ENCODE measurements around the gene SLC7A5. TPM values are rescaled to one million over a fixed set of nuclear protein-coding genes. Genes with fewer than 3 reads are reported as not detected.
"Not testable (repeated sequence)": the region's sequence is repeated elsewhere in the genome, so short reads cannot be mapped to it uniquely, and the experiment has no call there.

Gene SLC7A5
- total and polyA plus RNA-seq, 2 donors (not counting 3 experiments of a cell fraction or from before 2014, with no cell fraction given), result 14.1 to 29.2 TPM

DNA sequence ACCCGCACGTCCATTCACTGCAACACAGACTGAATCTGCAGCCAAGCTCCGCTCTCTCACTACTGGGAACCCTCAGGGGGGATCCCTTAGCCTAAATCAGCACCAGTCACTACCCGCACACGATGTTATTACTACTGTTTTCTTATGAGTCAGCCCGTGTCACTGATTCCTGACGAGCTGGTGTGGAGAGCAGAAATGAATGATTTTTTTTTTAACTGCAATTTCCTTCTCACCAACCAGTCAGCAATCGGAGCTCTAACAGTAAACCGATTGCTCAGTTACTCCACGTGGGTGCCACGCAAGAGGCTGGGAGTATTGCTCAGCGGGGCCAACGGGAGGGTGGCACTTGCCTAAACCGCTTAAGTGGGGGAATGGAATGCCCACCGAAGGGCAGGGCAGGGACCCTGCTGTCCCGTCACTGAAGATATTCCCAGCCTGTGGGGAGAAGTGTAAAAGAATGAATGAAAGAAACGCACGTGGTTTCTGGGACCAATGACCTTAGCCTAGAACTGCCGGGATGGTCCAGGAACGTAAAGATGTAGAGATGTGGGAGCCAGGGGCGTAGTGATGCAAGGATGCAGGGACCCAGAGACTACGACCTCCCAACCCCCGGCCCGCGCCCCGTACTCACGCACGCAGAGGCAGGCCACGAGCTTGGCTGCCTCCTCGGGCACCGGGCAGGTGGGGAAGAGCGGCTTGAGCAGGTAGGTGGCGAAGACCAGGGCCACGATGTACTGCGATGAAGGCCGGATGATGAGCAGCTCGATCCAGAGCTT is 865 bp downstream of the SLC7A5 start:
- ChIA-PET POLR2A (interaction anchor here (0.7 to 2.4 kb wide), 6 partner anchors 19 to 103 kb away, joined by 3 to 26 read pairs (median 5); partner anchors contain the start of gene KLHDC4), CTCF (interaction anchor here (0.8 to 9.6 kb wide), 4 partner anchors 19 to 101 kb away, joined by 7 to 470 read pairs (median 83); partner anchors contain the start of gene KLHDC4)
- peak; percentile 86 for DNase-seq (ENCODE audit: low read depth, low spot score)
- Histone ChIP-seq H3K27ac (ENCODE audit: insufficient read depth, low read depth, low read length) (peak overlapping the region; percentile 50), H3K79me2 (ENCODE audit: control insufficient read depth, insufficient read depth, low read length) (peaks cover 52% of the 10 kb centered on the region), H3K4me3 (replicated peaks in 1 of 3; ENCODE audit: insufficient read depth in 1 of 3, low read depth in 1 of 3, low read length in 3 of 3) (peak overlapping the region; percentile 36 to 84 (median 59)), H3K4me2 (ENCODE audit: insufficient read depth, low read length) (peak overlapping the region; percentile 66)
- H3K9ac ChIP-seq (replicated peaks; ENCODE audit: extremely low read depth, insufficient read depth, low read length); dilution Hi-C loops (cut with MboI; ENCODE audit: extremely low pct_ligation_motif_present, low sequenced_read_pairs); H3K36me3 ChIP-seq (ENCODE audit: control insufficient read depth in 2 of 2, extremely low read depth in 1 of 2, insufficient read depth in 2 of 2, low read length in 2 of 2); intact Hi-C loops (cut with micrococcal nuclease); H3K27me3 ChIP-seq (ENCODE audit: control insufficient read depth in 2 of 2, insufficient read depth in 2 of 2, low read length in 2 of 2); H3K9me1 ChIP-seq (replicated peaks; ENCODE audit: control insufficient read depth, extremely low read depth, insufficient read depth, low read length); H3K4me1 ChIP-seq (ENCODE audit: control insufficient read depth, extremely low read depth, insufficient read depth, low read length); H4K20me1 ChIP-seq (replicated peaks; ENCODE audit: control insufficient read depth, extremely low read depth, insufficient read depth, low read length); H3K9me3 ChIP-seq (replicated peaks; ENCODE audit: control insufficient read depth, insufficient read depth, low read length); H2AFZ ChIP-seq (ENCODE audit: low read depth, low read length): not testable (repeated sequence)
- TF ChIP-seq, protein P1, sequence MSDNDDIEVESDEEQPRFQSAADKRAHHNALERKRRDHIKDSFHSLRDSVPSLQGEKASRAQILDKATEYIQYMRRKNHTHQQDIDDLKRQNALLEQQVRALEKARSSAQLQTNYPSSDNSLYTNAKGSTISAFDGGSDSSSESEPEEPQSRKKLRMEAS (IDR thresholded peaks at IDR 0.05; ENCODE audit: insufficient read depth, insufficient read length), result peak; percentile 81
- peak; percentile 37 for TF ChIP-seq FOS (IDR thresholded peaks at IDR 0.05; ENCODE audit: borderline replicate concordance, insufficient read depth, low read length)
- BruUV-seq (replicated peaks), result TSS peak; percentile 89
- peak; percentile 85 for FAIRE-seq

DNA sequence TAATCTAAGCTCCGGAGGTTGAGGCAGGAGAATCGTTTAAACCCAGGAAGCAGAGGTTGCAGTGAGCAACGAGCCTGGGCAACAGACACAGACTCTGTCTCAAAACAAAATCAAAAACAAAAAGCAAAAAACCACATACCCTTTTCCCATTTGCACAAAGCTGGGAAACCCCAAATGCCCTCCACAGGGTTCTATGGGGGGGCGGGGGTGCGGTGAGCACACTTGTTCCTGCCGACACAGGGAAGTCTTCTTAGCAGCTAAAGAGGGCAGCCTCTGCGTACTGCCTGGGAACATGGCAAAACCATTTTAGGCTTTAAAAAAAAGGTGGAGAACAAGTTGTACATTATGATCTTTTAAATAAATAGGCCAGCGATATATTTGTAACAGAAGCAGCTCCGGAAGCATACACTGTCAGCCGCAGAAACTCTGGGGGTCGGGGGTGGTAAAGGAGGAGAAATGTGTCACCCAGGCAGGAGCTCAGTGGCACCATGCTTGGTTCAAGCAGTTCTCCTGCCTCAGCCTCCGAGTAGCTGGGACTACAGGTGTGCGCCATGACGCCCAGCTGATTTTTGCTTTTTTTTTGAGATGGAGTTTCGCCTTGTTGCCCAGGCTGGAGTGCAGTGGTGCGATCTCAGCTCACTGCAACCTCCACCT is 3.3 kb downstream of the SLC7A5 start:
- H3K27ac ChIP-seq (ENCODE audit: insufficient read depth, low read depth, low read length); H3K27me3 ChIP-seq (ENCODE audit: control insufficient read depth in 2 of 2, insufficient read depth in 2 of 2, low read length in 2 of 2); intact Hi-C loops (cut with micrococcal nuclease); H3K9me3 ChIP-seq (replicated peaks; ENCODE audit: control insufficient read depth, insufficient read depth, low read length); dilution Hi-C loops (cut with MboI; ENCODE audit: extremely low pct_ligation_motif_present, low sequenced_read_pairs); H2AFZ ChIP-seq (ENCODE audit: low read depth, low read length); POLR2A ChIA-PET; H3K4me3 ChIP-seq (replicated peaks in 1 of 3; ENCODE audit: insufficient read depth in 1 of 3, low read depth in 1 of 3, low read length in 3 of 3); H3K4me1 ChIP-seq (ENCODE audit: control insufficient read depth, extremely low read depth, insufficient read depth, low read length); H4K20me1 ChIP-seq (replicated peaks; ENCODE audit: control insufficient read depth, extremely low read depth, insufficient read depth, low read length); DNase-seq (ENCODE audit: low read depth, low spot score); FAIRE-seq; BruUV-seq (replicated peaks); H3K4me2 ChIP-seq (ENCODE audit: insufficient read depth, low read length); H3K36me3 ChIP-seq (ENCODE audit: control insufficient read depth in 2 of 2, extremely low read depth in 1 of 2, insufficient read depth in 2 of 2, low read length in 2 of 2); H3K9me1 ChIP-seq (replicated peaks; ENCODE audit: control insufficient read depth, extremely low read depth, insufficient read depth, low read length); H3K9ac ChIP-seq (replicated peaks; ENCODE audit: extremely low read depth, insufficient read depth, low read length): not testable (repeated sequence)
- CTCF ChIA-PET, result interaction anchor here (2.1 to 9.6 kb wide), 3 partner anchors 17 to 85 kb away, joined by 7 to 470 read pairs (median 108); no protein-coding TSS in a partner anchor
- H3K79me2 ChIP-seq (ENCODE audit: control insufficient read depth, insufficient read depth, low read length), result peaks cover 76% of the 10 kb centered on the region
